Measurements from ENCODE around the gene ETV2. TPM values are rescaled to one million over a fixed set of nuclear protein-coding genes. Genes with fewer than 3 reads are reported as not detected.

ETV2 gene
- total RNA-seq: 0.09 and 0.18 TPM in 2 replicates

GRCh38 chr19:35641515-35642151, at the start of gene ETV2:
Gene ETV2 (plus strand): TSS chr19:35641745. CDS start chr19:35642461, 716 bp downstream.

GRCh38 chr19:35612559-35613321, 28.8 kb upstream of the ETV2 start, which contains the start of gene HAUS5:
Gene HAUS5 (plus strand): TSS chr19:35612735. CDS start chr19:35612795, 60 bp downstream.

GRCh38 chr19:35628565-35629331, 12.8 kb upstream of the ETV2 start, which contains the start of gene RBM42:
Gene RBM42 (plus strand): TSS chr19:35629036. CDS start chr19:35629154, 118 bp downstream.

GRCh38 chr19:35648017-35648961, 6.7 kb downstream of the ETV2 start, which contains the start of gene COX6B1:
Gene COX6B1 (plus strand): TSS chr19:35648323. CDS start chr19:35651244, 2,921 bp downstream.

GRCh38 chr19:35666251-35666913, 24.8 kb downstream of the ETV2 start, which contains the start of gene UPK1A:
Gene UPK1A (plus strand): TSS chr19:35666517. CDS start chr19:35666813, 296 bp downstream.

Other genes with a start within 250 kb of the ETV2 start
- gene FFAR2, start 193.5 kb upstream of the ETV2 start, total RNA-seq: not detected in 2 replicates
- not detected in 2 replicates for gene KRTDAP, start 151.3 kb upstream of the ETV2 start, total RNA-seq
- gene DMKN, start 128.1 kb upstream of the ETV2 start, total RNA-seq: not detected in 2 replicates
- gene SBSN, start 113.4 kb upstream of the ETV2 start, total RNA-seq: 0.09 TPM in 1 of 2 replicates, not detected in the other
- not detected in 2 replicates for gene GAPDHS, start 108.3 kb upstream of the ETV2 start, total RNA-seq
- gene TMEM147, start 96.1 kb upstream of the ETV2 start, total RNA-seq: 72.9 and 73.4 TPM in 2 replicates
- not detected in 2 replicates for gene ATP4A, start 78.1 kb upstream of the ETV2 start, total RNA-seq
- gene PMIS2, start 55.6 kb upstream of the ETV2 start, total RNA-seq: not detected in 2 replicates
- 6.5 and 6.7 TPM in 2 replicates for gene HAUS5, start 29.0 kb upstream of the ETV2 start, total RNA-seq
- gene RBM42, start 12.7 kb upstream of the ETV2 start, total RNA-seq: 35.3 and 36.1 TPM in 2 replicates
- 365 and 476 TPM in 2 replicates for gene COX6B1, start 6.6 kb downstream of the ETV2 start, total RNA-seq
- not detected in 2 replicates for gene UPK1A, start 24.8 kb downstream of the ETV2 start, total RNA-seq
- gene ZBTB32, start 62.8 kb downstream of the ETV2 start, total RNA-seq: not detected in 2 replicates
- 6.2 and 8.8 TPM in 2 replicates for gene KMT2B, start 76.3 kb downstream of the ETV2 start, total RNA-seq
- gene IGFLR1, start 100.7 kb downstream of the ETV2 start, total RNA-seq: 0.09 and 1.3 TPM in 2 replicates
- 2.9 and 4.8 TPM in 2 replicates for gene U2AF1L4, start 103.7 kb downstream of the ETV2 start, total RNA-seq
- gene PSENEN, start 103.9 kb downstream of the ETV2 start, total RNA-seq: 10.3 and 18.1 TPM in 2 replicates
- 4.0 and 9.5 TPM in 2 replicates for gene LIN37, start 106.8 kb downstream of the ETV2 start, total RNA-seq
- 0.09 and 2.8 TPM in 2 replicates for gene HSPB6, start 115.3 kb downstream of the ETV2 start, total RNA-seq
- gene PROSER3, start 116.4 kb downstream of the ETV2 start, total RNA-seq: 2.2 and 2.3 TPM in 2 replicates
- 1.3 and 1.4 TPM in 2 replicates for gene ARHGAP33, start 133.8 kb downstream of the ETV2 start, total RNA-seq
- gene PRODH2, start 171.1 kb downstream of the ETV2 start, total RNA-seq: not detected in 2 replicates
- gene NPHS1, start 210.8 kb downstream of the ETV2 start, total RNA-seq: not detected in 2 replicates
- gene KIRREL2, start 215.2 kb downstream of the ETV2 start, total RNA-seq: under 0.01 TPM in 1 of 2 replicates, not detected in the other
- 3.4 TPM in 2 replicates for gene APLP1, start 226.8 kb downstream of the ETV2 start, total RNA-seq